Measurements from ENCODE around the gene CRLF3.

CRLF3 gene

GRCh38 chr17:30809867-30810266 lies 14.6 kb downstream of the CRLF3 start:
- DNase-seq (ENCODE audit: low spot score): no peak
- TF ChIP-seq CTCF (IDR thresholded peaks at IDR 0.05; ENCODE audit: extremely low read depth, missing control alignments): no peak

GRCh38 chr17:30808785-30809286 lies 15.7 kb downstream of the CRLF3 start:
- no peak for TF ChIP-seq CTCF (IDR thresholded peaks at IDR 0.05; ENCODE audit: extremely low read depth, missing control alignments)
- DNase-seq (ENCODE audit: low spot score): peak; percentile 64

GRCh38 chr17:30807896-30808295 lies 16.6 kb downstream of the CRLF3 start:
- DNase-seq (ENCODE audit: low spot score): no peak
- TF ChIP-seq CTCF (IDR thresholded peaks at IDR 0.05; ENCODE audit: extremely low read depth, missing control alignments): no peak

- no peak for DNase-seq (ENCODE audit: low spot score)
- no peak for TF ChIP-seq CTCF (IDR thresholded peaks at IDR 0.05; ENCODE audit: extremely low read depth, missing control alignments)
Measured at GRCh38 chr17:30805944-30806456, 18.5 kb downstream of the CRLF3 start.

GRCh38 chr17:30801671-30802070 lies 22.8 kb downstream of the CRLF3 start:
- no peak for TF ChIP-seq CTCF (IDR thresholded peaks at IDR 0.05; ENCODE audit: extremely low read depth, missing control alignments)
- DNase-seq (ENCODE audit: low spot score): no peak

GRCh38 chr17:30796016-30796415 lies 28.5 kb downstream of the CRLF3 start:
- TF ChIP-seq CTCF (IDR thresholded peaks at IDR 0.05; ENCODE audit: extremely low read depth, missing control alignments): no peak
- no peak for DNase-seq (ENCODE audit: low spot score)

GRCh38 chr17:30794372-30794771 lies 30.1 kb downstream of the CRLF3 start:
- TF ChIP-seq CTCF (IDR thresholded peaks at IDR 0.05; ENCODE audit: extremely low read depth, missing control alignments): no peak
- DNase-seq (ENCODE audit: low spot score): no peak
